ENCODE measurements around the gene INSIG1.

DNA sequence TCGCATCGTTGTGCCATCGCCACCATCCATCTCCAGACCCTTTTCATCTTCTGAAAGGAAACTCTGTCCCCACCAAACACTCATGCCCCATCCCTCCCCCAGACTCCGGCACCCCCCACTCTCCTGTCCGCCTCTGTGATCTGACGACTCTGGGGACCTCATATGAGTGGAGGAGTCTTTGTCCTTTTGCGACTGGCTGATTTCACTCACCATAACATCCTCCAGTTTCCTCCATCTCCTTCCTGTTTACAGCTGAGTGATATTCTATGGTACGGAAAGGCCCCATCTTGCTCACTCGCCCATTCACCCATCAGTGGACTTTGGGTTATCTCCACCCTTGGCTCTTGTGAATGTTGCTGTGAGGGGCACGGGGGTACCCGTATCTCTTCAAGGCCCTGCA, 11.8 kb upstream of the INSIG1 start:
- TF ChIP-seq, protein P1, sequence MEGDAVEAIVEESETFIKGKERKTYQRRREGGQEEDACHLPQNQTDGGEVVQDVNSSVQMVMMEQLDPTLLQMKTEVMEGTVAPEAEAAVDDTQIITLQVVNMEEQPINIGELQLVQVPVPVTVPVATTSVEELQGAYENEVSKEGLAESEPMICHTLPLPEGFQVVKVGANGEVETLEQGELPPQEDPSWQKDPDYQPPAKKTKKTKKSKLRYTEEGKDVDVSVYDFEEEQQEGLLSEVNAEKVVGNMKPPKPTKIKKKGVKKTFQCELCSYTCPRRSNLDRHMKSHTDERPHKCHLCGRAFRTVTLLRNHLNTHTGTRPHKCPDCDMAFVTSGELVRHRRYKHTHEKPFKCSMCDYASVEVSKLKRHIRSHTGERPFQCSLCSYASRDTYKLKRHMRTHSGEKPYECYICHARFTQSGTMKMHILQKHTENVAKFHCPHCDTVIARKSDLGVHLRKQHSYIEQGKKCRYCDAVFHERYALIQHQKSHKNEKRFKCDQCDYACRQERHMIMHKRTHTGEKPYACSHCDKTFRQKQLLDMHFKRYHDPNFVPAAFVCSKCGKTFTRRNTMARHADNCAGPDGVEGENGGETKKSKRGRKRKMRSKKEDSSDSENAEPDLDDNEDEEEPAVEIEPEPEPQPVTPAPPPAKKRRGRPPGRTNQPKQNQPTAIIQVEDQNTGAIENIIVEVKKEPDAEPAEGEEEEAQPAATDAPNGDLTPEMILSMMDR (conservative IDR thresholded peaks at IDR 0.05; ENCODE audit: low read length), result no peak
- no peak for TF ChIP-seq EZH2phosphoT487 (IDR thresholded peaks at IDR 0.05; ENCODE audit: borderline replicate concordance)

Measured in Loucy (cell line).